Skin epidermis (tissue), 12 donors: Measurements from ENCODE around the gene PES1.
A peak's percentile ranks its signal among the peaks of the same experiment; 100 is the strongest.
"Not testable (repeated sequence)": the region's sequence is repeated elsewhere in the genome, so short reads cannot be mapped to it uniquely, and the experiment has no call there.

ENCODE experiments used
- H3K27ac ChIP-seq, 21 experiments: fragments of 200-600 bp; sonication (generic) in 11 of 21; one replicate each; pipeline ENCODE4 v1.5.0; 2020; ENCODE audit warnings: mild to moderate bottlenecking in 3 of 21, inconsistent platforms in 2 of 21, moderate library complexity in 2 of 21
- H3K4me3 ChIP-seq, 7 experiments: fragments of 200-600 bp; sonication (generic) in 2 of 7; one replicate each; pipeline ENCODE4 v1.5.0; 2020; ENCODE audit warnings: inconsistent platforms in 2 of 7, mild to moderate bottlenecking in 2 of 7, moderate library complexity in 1 of 7

Gene PES1

GRCh38 chr22:30591588-30592359 lies at the start of gene PES1:
Gene PES1 (minus strand): TSS chr22:30591910. CDS start chr22:30591833, 77 bp downstream.
- H3K27ac ChIP-seq, result peak within 1 kb of the TSS; percentile 28 to 95 (median 87)

GRCh38 chr22:30640839-30641430 lies 49.2 kb upstream of the PES1 start:
- Histone ChIP-seq H3K4me3 (no peak overlapping the region), H3K27ac (no peak overlapping the region)

More at GRCh38 chr22:30591588-30592359, at the start of gene PES1:
- H3K4me3 ChIP-seq, result peak within 1 kb of the TSS; percentile 56 to 98 (median 73)

- no peak overlapping the region for H3K27ac ChIP-seq
- H3K4me3 ChIP-seq, result no peak overlapping the region
Observed at GRCh38 chr22:30640361-30640760, 48.7 kb upstream of the PES1 start.

- H3K27ac ChIP-seq, result no peak overlapping the region
- H3K4me3 ChIP-seq, result peak overlapping the region in 3 of 7 experiments; percentile 54 to 71 (median 61)
Observed at GRCh38 chr22:30637701-30638114, 46.0 kb upstream of the PES1 start.

GRCh38 chr22:30636226-30637077 lies 44.7 kb upstream of the PES1 start:
- peak overlapping the region; percentile 49 to 71 (median 54) for H3K4me3 ChIP-seq
- peak overlapping the region in 20 of 21 experiments; percentile 44 to 95 (median 80) for H3K27ac ChIP-seq

GRCh38 chr22:30635273-30636225 lies 43.8 kb upstream of the PES1 start, which contains the start of gene SLC35E4:
Gene SLC35E4 (plus strand): TSS chr22:30635781. CDS start chr22:30636451, 670 bp downstream.
- peak within 1 kb of the TSS; percentile 32 to 95 (median 80) for H3K27ac ChIP-seq
- H3K4me3 ChIP-seq, result peak within 1 kb of the TSS; percentile 49 to 71 (median 54)

- Histone ChIP-seq H3K4me3 (peak overlapping the region; percentile 49 to 71 (median 54)), H3K27ac (peak overlapping the region; percentile 32 to 95 (median 80))
Observed at GRCh38 chr22:30634471-30635233, 42.9 kb upstream of the PES1 start.

GRCh38 chr22:30631469-30631868 lies 39.8 kb upstream of the PES1 start:
- H3K27ac ChIP-seq, H3K4me3 ChIP-seq: not testable (repeated sequence)

GRCh38 chr22:30628491-30628890 lies 36.8 kb upstream of the PES1 start:
- Histone ChIP-seq H3K27ac (no peak overlapping the region), H3K4me3 (no peak overlapping the region)

- Histone ChIP-seq H3K4me3 (no peak overlapping the region), H3K27ac (no peak overlapping the region)
Observed at GRCh38 chr22:30627471-30627870, 35.8 kb upstream of the PES1 start.

- H3K27ac ChIP-seq, result no peak overlapping the region
- no peak overlapping the region for H3K4me3 ChIP-seq
Observed at GRCh38 chr22:30626413-30626812, 34.7 kb upstream of the PES1 start.

GRCh38 chr22:30619909-30620308 lies 28.2 kb upstream of the PES1 start:
- H3K4me3 ChIP-seq, H3K27ac ChIP-seq: not testable (repeated sequence)

- no peak overlapping the region for H3K27ac ChIP-seq
- H3K4me3 ChIP-seq, result no peak overlapping the region
Observed at GRCh38 chr22:30617819-30618218, 26.1 kb upstream of the PES1 start.

- no peak overlapping the region for H3K27ac ChIP-seq
- H3K4me3 ChIP-seq, result no peak overlapping the region
Observed at GRCh38 chr22:30615543-30615954, 23.8 kb upstream of the PES1 start.

- Histone ChIP-seq H3K27ac (no peak overlapping the region), H3K4me3 (no peak overlapping the region)
Observed at GRCh38 chr22:30614879-30615278, 23.2 kb upstream of the PES1 start.

GRCh38 chr22:30614268-30614667 lies 22.6 kb upstream of the PES1 start:
- H3K4me3 ChIP-seq, result no peak overlapping the region
- H3K27ac ChIP-seq, result no peak overlapping the region

GRCh38 chr22:30612789-30613188 lies 21.1 kb upstream of the PES1 start:
- H3K4me3 ChIP-seq, result no peak overlapping the region
- H3K27ac ChIP-seq, result no peak overlapping the region

- Histone ChIP-seq H3K27ac (no peak overlapping the region), H3K4me3 (no peak overlapping the region)
Observed at GRCh38 chr22:30611197-30611596, 19.5 kb upstream of the PES1 start.
